HG02884 (cell line): ENCODE measurements around the gene GTF2I.
"Not testable (repeated sequence)": the region's sequence is repeated elsewhere in the genome, so short reads cannot be mapped to it uniquely, and the experiment has no call there.

Experiments used
- ATAC-seq: cut with Tn5 transposase; IDR thresholded peaks from one replicate; pipeline ENCODE4 v1.9.1; 2021; ENCODE audit warnings: mild to moderate bottlenecking, moderate library complexity; ENCODE audit not compliant: unreplicated experiment

The GTF2I gene

GRCh38 chr7:74709880-74710671 is 52.6 kb downstream of the GTF2I start:
- no peak for ATAC-seq

GRCh38 chr7:74713567-74713966 is 56.0 kb downstream of the GTF2I start:
- ATAC-seq = no peak

GRCh38 chr7:74717889-74718288 is 60.4 kb downstream of the GTF2I start:
- ATAC-seq = no peak

GRCh38 chr7:74718336-74718735 is 60.8 kb downstream of the GTF2I start:
- no peak for ATAC-seq

- ATAC-seq = no peak
Measured at GRCh38 chr7:74722153-74722552, 64.6 kb downstream of the GTF2I start.

GRCh38 chr7:74725840-74726239 is 68.3 kb downstream of the GTF2I start:
- ATAC-seq = no peak

- no peak for ATAC-seq
Measured at GRCh38 chr7:74726309-74727101, 69.0 kb downstream of the GTF2I start.

GRCh38 chr7:74728686-74729085 is 71.2 kb downstream of the GTF2I start:
- ATAC-seq = not testable (repeated sequence)

GRCh38 chr7:74730186-74730585 is 72.7 kb downstream of the GTF2I start:
- not testable (repeated sequence) for ATAC-seq

GRCh38 chr7:74739974-74740703 is 82.6 kb downstream of the GTF2I start:
- ATAC-seq = not testable (repeated sequence)

- not testable (repeated sequence) for ATAC-seq
Measured at GRCh38 chr7:74743936-74744557, 86.5 kb downstream of the GTF2I start.

GRCh38 chr7:74753921-74754482 is 96.5 kb downstream of the GTF2I start:
- ATAC-seq = not testable (repeated sequence)

GRCh38 chr7:74756673-74757072 is 99.2 kb downstream of the GTF2I start:
- not testable (repeated sequence) for ATAC-seq

- not testable (repeated sequence) for ATAC-seq
Measured at GRCh38 chr7:74758268-74758667, 100.8 kb downstream of the GTF2I start.

- not testable (repeated sequence) for ATAC-seq
Measured at GRCh38 chr7:74758982-74759381, 101.5 kb downstream of the GTF2I start.

GRCh38 chr7:74765205-74765918 is 107.8 kb downstream of the GTF2I start:
- ATAC-seq = not testable (repeated sequence)

- not testable (repeated sequence) for ATAC-seq
Measured at GRCh38 chr7:74766509-74766908, 109.0 kb downstream of the GTF2I start.

- not testable (repeated sequence) for ATAC-seq
Measured at GRCh38 chr7:74766991-74767390, 109.5 kb downstream of the GTF2I start.

- not testable (repeated sequence) for ATAC-seq
Measured at GRCh38 chr7:74770062-74770461, 112.5 kb downstream of the GTF2I start.

- ATAC-seq = not testable (repeated sequence)
Measured at GRCh38 chr7:74772093-74772492, 114.6 kb downstream of the GTF2I start.
